Measurements from ENCODE around the gene TIGD2. TPM values are rescaled to one million over a fixed set of nuclear protein-coding genes. Genes with fewer than 3 reads are reported as not detected.

The TIGD2 gene
- total and polyA plus RNA-seq, 2 experiments from 2014 or later, result 2.1 to 6.7 TPM

DNA sequence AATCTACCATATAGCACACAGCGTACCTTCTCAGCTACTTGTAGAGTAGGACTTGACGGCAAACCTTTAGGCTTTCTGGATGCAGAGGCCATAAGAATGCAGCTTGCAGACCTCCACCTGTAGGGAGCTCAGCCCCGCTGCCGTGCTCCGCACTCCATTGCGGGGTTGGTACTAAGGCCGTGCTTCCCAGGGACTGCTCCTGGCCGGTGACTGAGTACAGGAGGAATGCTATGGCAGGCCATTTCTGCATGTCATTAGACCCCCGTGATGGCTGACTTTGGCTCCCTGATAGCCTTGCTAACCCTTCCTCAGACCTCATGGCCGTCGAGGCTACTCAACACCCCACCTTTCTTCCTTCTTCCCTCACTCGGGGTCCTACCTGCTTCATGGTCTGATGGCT is 26.4 kb downstream of the TIGD2 start (continued):
- TF ChIP-seq, protein P1, sequence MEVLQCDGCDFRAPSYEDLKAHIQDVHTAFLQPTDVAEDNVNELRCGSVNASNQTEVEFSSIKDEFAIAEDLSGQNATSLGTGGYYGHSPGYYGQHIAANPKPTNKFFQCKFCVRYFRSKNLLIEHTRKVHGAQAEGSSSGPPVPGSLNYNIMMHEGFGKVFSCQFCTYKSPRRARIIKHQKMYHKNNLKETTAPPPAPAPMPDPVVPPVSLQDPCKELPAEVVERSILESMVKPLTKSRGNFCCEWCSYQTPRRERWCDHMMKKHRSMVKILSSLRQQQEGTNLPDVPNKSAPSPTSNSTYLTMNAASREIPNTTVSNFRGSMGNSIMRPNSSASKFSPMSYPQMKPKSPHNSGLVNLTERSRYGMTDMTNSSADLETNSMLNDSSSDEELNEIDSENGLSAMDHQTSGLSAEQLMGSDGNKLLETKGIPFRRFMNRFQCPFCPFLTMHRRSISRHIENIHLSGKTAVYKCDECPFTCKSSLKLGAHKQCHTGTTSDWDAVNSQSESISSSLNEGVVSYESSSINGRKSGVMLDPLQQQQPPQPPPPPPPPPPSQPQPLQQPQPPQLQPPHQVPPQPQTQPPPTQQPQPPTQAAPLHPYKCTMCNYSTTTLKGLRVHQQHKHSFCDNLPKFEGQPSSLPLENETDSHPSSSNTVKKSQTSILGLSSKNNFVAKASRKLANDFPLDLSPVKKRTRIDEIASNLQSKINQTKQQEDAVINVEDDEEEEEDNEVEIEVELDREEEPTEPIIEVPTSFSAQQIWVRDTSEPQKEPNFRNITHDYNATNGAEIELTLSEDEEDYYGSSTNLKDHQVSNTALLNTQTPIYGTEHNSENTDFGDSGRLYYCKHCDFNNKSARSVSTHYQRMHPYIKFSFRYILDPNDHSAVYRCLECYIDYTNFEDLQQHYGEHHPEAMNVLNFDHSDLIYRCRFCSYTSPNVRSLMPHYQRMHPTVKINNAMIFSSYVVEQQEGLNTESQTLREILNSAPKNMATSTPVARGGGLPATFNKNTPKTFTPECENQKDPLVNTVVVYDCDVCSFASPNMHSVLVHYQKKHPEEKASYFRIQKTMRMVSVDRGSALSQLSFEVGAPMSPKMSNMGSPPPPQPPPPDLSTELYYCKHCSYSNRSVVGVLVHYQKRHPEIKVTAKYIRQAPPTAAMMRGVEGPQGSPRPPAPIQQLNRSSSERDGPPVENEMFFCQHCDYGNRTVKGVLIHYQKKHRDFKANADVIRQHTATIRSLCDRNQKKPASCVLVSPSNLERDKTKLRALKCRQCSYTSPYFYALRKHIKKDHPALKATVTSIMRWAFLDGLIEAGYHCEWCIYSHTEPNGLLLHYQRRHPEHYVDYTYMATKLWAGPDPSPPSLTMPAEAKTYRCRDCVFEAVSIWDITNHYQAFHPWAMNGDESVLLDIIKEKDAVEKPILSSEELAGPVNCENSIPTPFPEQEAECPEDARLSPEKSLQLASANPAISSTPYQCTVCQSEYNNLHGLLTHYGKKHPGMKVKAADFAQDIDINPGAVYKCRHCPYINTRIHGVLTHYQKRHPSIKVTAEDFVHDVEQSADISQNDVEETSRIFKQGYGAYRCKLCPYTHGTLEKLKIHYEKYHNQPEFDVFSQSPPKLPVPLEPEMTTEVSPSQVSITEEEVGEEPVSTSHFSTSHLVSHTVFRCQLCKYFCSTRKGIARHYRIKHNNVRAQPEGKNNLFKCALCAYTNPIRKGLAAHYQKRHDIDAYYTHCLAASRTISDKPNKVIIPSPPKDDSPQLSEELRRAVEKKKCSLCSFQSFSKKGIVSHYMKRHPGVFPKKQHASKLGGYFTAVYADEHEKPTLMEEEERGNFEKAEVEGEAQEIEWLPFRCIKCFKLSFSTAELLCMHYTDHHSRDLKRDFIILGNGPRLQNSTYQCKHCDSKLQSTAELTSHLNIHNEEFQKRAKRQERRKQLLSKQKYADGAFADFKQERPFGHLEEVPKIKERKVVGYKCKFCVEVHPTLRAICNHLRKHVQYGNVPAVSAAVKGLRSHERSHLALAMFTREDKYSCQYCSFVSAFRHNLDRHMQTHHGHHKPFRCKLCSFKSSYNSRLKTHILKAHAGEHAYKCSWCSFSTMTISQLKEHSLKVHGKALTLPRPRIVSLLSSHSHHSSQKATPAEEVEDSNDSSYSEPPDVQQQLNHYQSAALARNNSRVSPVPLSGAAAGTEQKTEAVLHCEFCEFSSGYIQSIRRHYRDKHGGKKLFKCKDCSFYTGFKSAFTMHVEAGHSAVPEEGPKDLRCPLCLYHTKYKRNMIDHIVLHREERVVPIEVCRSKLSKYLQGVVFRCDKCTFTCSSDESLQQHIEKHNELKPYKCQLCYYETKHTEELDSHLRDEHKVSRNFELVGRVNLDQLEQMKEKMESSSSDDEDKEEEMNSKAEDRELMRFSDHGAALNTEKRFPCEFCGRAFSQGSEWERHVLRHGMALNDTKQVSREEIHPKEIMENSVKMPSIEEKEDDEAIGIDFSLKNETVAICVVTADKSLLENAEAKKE (CRISPR knock-in tag; IDR thresholded peaks at IDR 0.05), result no peak
- TF ChIP-seq, protein P2, sequence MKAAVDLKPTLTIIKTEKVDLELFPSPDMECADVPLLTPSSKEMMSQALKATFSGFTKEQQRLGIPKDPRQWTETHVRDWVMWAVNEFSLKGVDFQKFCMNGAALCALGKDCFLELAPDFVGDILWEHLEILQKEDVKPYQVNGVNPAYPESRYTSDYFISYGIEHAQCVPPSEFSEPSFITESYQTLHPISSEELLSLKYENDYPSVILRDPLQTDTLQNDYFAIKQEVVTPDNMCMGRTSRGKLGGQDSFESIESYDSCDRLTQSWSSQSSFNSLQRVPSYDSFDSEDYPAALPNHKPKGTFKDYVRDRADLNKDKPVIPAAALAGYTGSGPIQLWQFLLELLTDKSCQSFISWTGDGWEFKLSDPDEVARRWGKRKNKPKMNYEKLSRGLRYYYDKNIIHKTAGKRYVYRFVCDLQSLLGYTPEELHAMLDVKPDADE (IDR thresholded peaks at IDR 0.05), result no peak
- no peak for TF ChIP-seq ZNF114 (CRISPR knock-in tag; IDR thresholded peaks at IDR 0.05)
- no peak for TF ChIP-seq EZH2 (IDR thresholded peaks at IDR 0.05; ENCODE audit: low read depth, unreplicated experiment)
- TF ChIP-seq NANOG (IDR thresholded peaks at IDR 0.05; ENCODE audit: borderline replicate concordance), result no peak
- no peak for TF ChIP-seq EZH2phosphoT487 (IDR thresholded peaks at IDR 0.05; ENCODE audit: unreplicated experiment)

DNA sequence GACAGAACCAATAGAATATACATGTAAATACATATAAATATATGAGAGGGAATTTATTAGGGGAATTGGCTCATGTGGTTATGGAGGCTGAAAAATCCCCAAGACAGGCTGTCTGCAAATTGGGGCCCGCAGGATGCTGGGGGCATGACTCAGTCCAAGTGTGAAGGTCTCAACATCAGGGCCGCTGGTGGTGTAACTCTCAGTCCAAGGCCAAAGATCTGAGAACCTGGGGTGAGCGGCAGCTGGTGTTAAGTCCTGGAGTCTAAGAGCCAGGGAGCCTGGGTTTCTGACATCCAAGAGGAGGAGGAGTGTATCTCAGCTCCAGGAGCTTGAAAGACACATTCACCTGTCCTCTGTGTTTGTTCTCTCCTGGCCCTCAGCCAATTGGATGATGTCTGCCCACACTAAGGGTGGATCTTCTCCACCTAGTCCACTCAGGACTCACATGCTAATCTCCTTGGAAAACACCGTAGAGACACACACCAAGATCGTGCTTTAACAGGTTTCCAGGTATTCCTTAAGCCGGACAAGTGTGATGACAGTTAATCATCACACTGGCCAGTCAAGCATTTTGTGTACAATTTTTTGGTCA is 28.9 kb downstream of the TIGD2 start:
- DNase-seq (ENCODE audit: low spot score), result no peak

More for the DNA sequence above, 28.9 kb downstream of the TIGD2 start:
- H3K27me3 ChIP-seq (ENCODE audit: insufficient read depth), result no peaks in the 10 kb centered on the region
- H3F3A ChIP-seq (replicated peaks; ENCODE audit: low read depth), result no peaks in the 10 kb centered on the region
- H3K4me1 Mint-ChIP-seq, result peaks cover 24% of the 10 kb centered on the region
- H3K4me1 ChIP-seq (ENCODE audit: insufficient read depth), result 0 out of 2 replicates have a peak, but pooled peaks cover 3% of the 10 kb centered on the region
- H4K20me1 ChIP-seq (replicated peaks; ENCODE audit: insufficient read depth), result no peaks in the 10 kb centered on the region
- no peaks in the 10 kb centered on the region for H3K36me3 ChIP-seq (ENCODE audit: insufficient read depth)
- no peaks in the 10 kb centered on the region for H3K9me2 ChIP-seq (ENCODE audit: insufficient read depth)
- no peak overlapping the region for H3K27ac Mint-ChIP-seq
- peaks cover 10% of the 10 kb centered on the region; the same call in 2 of the 3 replicates for H3K9me3 Mint-ChIP-seq
- no peak overlapping the region for H3K4me3 Mint-ChIP-seq
- ATAC-seq, result no peak
- no peak overlapping the region for H3K4me2 ChIP-seq
- peaks cover 8% of the 10 kb centered on the region; the same call in 2 of the 3 replicates for H3K36me3 Mint-ChIP-seq (ENCODE audit: low read depth)
- H3K27me3 Mint-ChIP-seq (ENCODE audit: insufficient read depth, low read depth, poor library complexity), result no peaks in the 10 kb centered on the region
- TF ChIP-seq, protein P1 (CRISPR knock-in tag; IDR thresholded peaks at IDR 0.05), result no peak
- no peak overlapping the region for H3K27ac ChIP-seq (ENCODE audit: low read depth)
- no peaks in the 10 kb centered on the region for H3K79me2 ChIP-seq (replicated peaks; ENCODE audit: insufficient read depth)
- no peak overlapping the region for H2AFZ ChIP-seq
- no peak overlapping the region for H3K4me3 ChIP-seq

All from GM23338 (cell line).